Smooth muscle cell (in vitro differentiated cells): ENCODE results near the gene SLC6A6. TPM values are rescaled to one million over a fixed set of nuclear protein-coding genes. Genes with fewer than 3 reads are reported as not detected.

ENCODE experiments used
- DNase-seq: peaks from one replicate; lab custom pipeline; 2025; ENCODE audit not compliant: unreplicated experiment; lab: John Stamatoyannopoulos, UW
- H2AFZ ChIP-seq: fragments of 200-600 bp; sonication (generic); 2 replicates; pipeline ENCODE4 v1.6.0; 2016; ENCODE audit warnings: antibody characterized with exemption, low read depth, mild to moderate bottlenecking
- H3F3A ChIP-seq: fragments of 200-600 bp; sonication (generic); 2 replicates; pipeline ENCODE4 v1.6.0; 2017; ENCODE audit warnings: antibody characterized with exemption, low read depth
- H3K27ac ChIP-seq: fragments of 200-600 bp; sonication (generic); 2 replicates; pipeline ENCODE4 v1.5.1; 2016; ENCODE audit warnings: low read depth, mild to moderate bottlenecking
- H3K27me3 ChIP-seq: fragments of 200-600 bp; sonication (generic); 2 replicates; pipeline ENCODE4 v1.6.1; 2016; ENCODE audit warnings: low read depth, mild to moderate bottlenecking
- H3K36me3 ChIP-seq: fragments of 200-600 bp; sonication (generic); 2 replicates; pipeline ENCODE4 v1.5.1; 2016; ENCODE audit warnings: low read depth
- H3K4me1 ChIP-seq: fragments of 200-600 bp; sonication (generic); 2 replicates; pipeline ENCODE4 v1.5.1; 2016; ENCODE audit warnings: low read depth
- H3K4me2 ChIP-seq: fragments of 200-600 bp; sonication (generic); 2 replicates; pipeline ENCODE4 v1.6.0; 2016; ENCODE audit warnings: mild to moderate bottlenecking
- H3K4me3 ChIP-seq: fragments of 200-600 bp; sonication (generic); 2 replicates; pipeline ENCODE4 v1.5.1; 2016; ENCODE audit warnings: mild to moderate bottlenecking
- H3K79me2 ChIP-seq: fragments of 200-600 bp; sonication (generic); 2 replicates; pipeline ENCODE4 v1.6.0; 2016; ENCODE audit warnings: low read depth, mild to moderate bottlenecking
- H3K9ac ChIP-seq: fragments of 200-600 bp; sonication (generic); 2 replicates; pipeline ENCODE4 v1.6.0; 2016; ENCODE audit warnings: low read depth
- H3K9me3 ChIP-seq: fragments of 200-600 bp; sonication (generic); replicated peaks from 2 replicates; pipeline ENCODE4 v1.5.1; 2016; ENCODE audit warnings: low read depth
- H4K20me1 ChIP-seq: fragments of 200-600 bp; sonication (generic); 2 replicates; pipeline ENCODE4 v1.6.0; 2016; ENCODE audit warnings: low read depth
- CTCF ChIP-seq: fragments of 200-600 bp; sonication (generic); IDR thresholded peaks from 2 replicates; pipeline ENCODE4 v1.5.1; 2017; ENCODE audit warnings: borderline replicate concordance, mild to moderate bottlenecking, antibody characterized with exemption; ENCODE audit not compliant: insufficient read depth, poor library complexity, severe bottlenecking
- WGBS: methylation state at CpG from one replicate; pipeline ENCODE4 v1.1.7; 2016; ENCODE audit warnings: low lambda C conversion rate; 5-methylcytosine and 5-hydroxymethylcytosine counted together
- polyA plus RNA-seq: library from polyadenylated mRNA; unstranded; fragments of >200 nt; fragmentation: Nextera tagmentation; extraction: Ambion mirVana; gene quantifications from 2 replicates; pipeline ENCODE4 v1.2.1, GENCODE V29; 2016
- total RNA-seq: library from RNA; depleted of rRNA; stranded (reverse); fragments of >200 nt; gene quantifications from 2 replicates; pipeline ENCODE4 v1.2.3, GENCODE V29; 2014

Gene SLC6A6
- total and polyA plus RNA-seq, 2 experiments from 2014 or later, result 9.4 to 11.7 TPM

- no peak overlapping the region for H3K4me3 ChIP-seq
- no peaks in the 10 kb centered on the region for H3K9me3 ChIP-seq
- no peak overlapping the region for H3K9ac ChIP-seq
- no peak for DNase-seq
- no peaks in the 10 kb centered on the region for H3K79me2 ChIP-seq
- no peak overlapping the region for H3K27ac ChIP-seq
- no peak overlapping the region for H2AFZ ChIP-seq
- no peak for TF ChIP-seq CTCF
- H3F3A ChIP-seq, result no peaks in the 10 kb centered on the region
- WGBS, result 93% methylated on average over 17 of the region's 17 CpGs
- no peak overlapping the region for H3K4me2 ChIP-seq
- H3K4me1 ChIP-seq, result no peaks in the 10 kb centered on the region
- H4K20me1 ChIP-seq, result no peaks in the 10 kb centered on the region
- H3K36me3 ChIP-seq, result no peaks in the 10 kb centered on the region
- H3K27me3 ChIP-seq, result no peaks in the 10 kb centered on the region
Measured at GRCh38 chr3:14491396-14492190, 89.2 kb downstream of the SLC6A6 start.

- DNase-seq, result no peak
- no peaks in the 10 kb centered on the region for H3K36me3 ChIP-seq
- TF ChIP-seq CTCF, result no peak
- H3K4me2 ChIP-seq, result no peak overlapping the region
- no peaks in the 10 kb centered on the region for H3F3A ChIP-seq
- no peaks in the 10 kb centered on the region for H3K27me3 ChIP-seq
- no peak overlapping the region for H3K9ac ChIP-seq
- H4K20me1 ChIP-seq, result no peaks in the 10 kb centered on the region
- H2AFZ ChIP-seq, result no peak overlapping the region
- no peak overlapping the region for H3K27ac ChIP-seq
- H3K4me1 ChIP-seq, result no peaks in the 10 kb centered on the region
- 92% methylated on average over 31 of the region's 31 CpGs for WGBS
- no peaks in the 10 kb centered on the region for H3K9me3 ChIP-seq
- no peak overlapping the region for H3K4me3 ChIP-seq
- H3K79me2 ChIP-seq, result no peaks in the 10 kb centered on the region
Measured at GRCh38 chr3:14492948-14493881, 90.8 kb downstream of the SLC6A6 start.

- DNase-seq, result no peak
Measured at GRCh38 chr3:14494279-14494972, 92.0 kb downstream of the SLC6A6 start.

More at GRCh38 chr3:14494279-14494972, 92.0 kb downstream of the SLC6A6 start:
- Histone ChIP-seq H3K9me3 (no peaks in the 10 kb centered on the region), H3K36me3 (no peaks in the 10 kb centered on the region), H3K4me2 (no peak overlapping the region), H2AFZ (no peak overlapping the region), H3K4me1 (no peaks in the 10 kb centered on the region), H4K20me1 (no peaks in the 10 kb centered on the region), H3K9ac (no peak overlapping the region), H3K4me3 (no peak overlapping the region), H3K27me3 (no peaks in the 10 kb centered on the region), H3K27ac (no peak overlapping the region), H3F3A (no peaks in the 10 kb centered on the region), H3K79me2 (no peaks in the 10 kb centered on the region)
- WGBS, result 93% methylated on average over 17 of the region's 17 CpGs
- TF ChIP-seq CTCF, result no peak
